ENCODE results near the gene SLC6A3.

GRCh38 chr5:1463326-1464095 is 18.3 kb upstream of the SLC6A3 start:
- TF ChIP-seq EZH2 (IDR thresholded peaks at IDR 0.05; ENCODE audit: low read length, missing control alignments) (no peak), CTCF (conservative IDR thresholded peaks at IDR 0.05 in 1 of 2, IDR thresholded peaks at IDR 0.05 in 1 of 2; ENCODE audit: low read depth in 1 of 2, low read length in 2 of 2) (no peak)

Data from fibroblast of lung (primary cell).